HG02763 (cell line): ENCODE results near the gene PLET1.

Source experiments
- ATAC-seq: cut with Tn5 transposase; IDR thresholded peaks from one replicate; pipeline ENCODE4 v1.9.1; 2021; ENCODE audit warnings: mild to moderate bottlenecking, moderate library complexity; ENCODE audit not compliant: unreplicated experiment

Gene PLET1

GRCh38 chr11:112260490-112260889 lies at the start of gene PLET1:
TSS of gene PLET1 (minus strand) at chr11:112260860. CDS start at chr11:112260589, 271 bp downstream.
- no peak for ATAC-seq

DNA sequence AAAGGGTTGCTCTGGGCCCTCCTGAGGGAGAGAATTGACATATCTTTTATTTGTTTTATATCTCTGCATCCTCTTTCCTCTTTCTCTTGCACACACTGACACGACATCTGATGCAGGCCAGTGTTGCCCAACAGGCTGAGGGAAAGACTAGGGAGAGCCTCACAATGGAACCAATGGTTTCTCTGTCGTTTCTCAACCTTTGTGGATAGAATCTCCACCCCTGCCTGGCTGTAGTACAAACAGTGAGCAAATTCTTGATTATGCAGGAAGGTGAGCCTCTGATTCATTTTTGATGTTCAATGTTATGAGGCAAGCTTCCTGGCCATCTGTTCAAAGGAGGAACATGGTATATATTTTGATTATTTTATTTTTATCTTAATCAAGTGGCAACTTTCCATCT lies 49.8 kb upstream of the PLET1 start:
- no peak for ATAC-seq

GRCh38 chr11:112308651-112309050 lies 48.0 kb upstream of the PLET1 start:
- ATAC-seq = no peak

GRCh38 chr11:112307616-112308015 lies 47.0 kb upstream of the PLET1 start:
- ATAC-seq = no peak

DNA sequence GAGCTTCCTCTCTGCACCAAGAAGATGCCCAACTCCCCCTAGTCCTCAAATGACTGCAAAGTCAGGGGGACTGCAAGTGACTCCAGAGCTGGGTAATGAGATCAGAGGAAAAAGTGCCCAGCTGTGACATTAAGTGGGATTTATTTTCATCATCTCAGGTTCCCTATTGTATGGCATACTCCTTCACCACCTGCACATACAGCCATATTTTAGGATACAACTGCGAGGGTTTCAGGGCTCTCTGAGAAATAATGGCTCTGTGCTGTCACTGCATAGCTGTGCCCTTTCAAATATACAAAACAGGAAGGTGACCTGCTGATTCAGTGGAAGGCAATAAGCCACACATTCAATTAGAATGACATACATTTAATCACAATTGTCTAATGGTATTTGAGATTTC lies 45.6 kb upstream of the PLET1 start:
- no peak for ATAC-seq

- ATAC-seq = no peak
Measured at GRCh38 chr11:112304914-112305313, 44.3 kb upstream of the PLET1 start.

DNA sequence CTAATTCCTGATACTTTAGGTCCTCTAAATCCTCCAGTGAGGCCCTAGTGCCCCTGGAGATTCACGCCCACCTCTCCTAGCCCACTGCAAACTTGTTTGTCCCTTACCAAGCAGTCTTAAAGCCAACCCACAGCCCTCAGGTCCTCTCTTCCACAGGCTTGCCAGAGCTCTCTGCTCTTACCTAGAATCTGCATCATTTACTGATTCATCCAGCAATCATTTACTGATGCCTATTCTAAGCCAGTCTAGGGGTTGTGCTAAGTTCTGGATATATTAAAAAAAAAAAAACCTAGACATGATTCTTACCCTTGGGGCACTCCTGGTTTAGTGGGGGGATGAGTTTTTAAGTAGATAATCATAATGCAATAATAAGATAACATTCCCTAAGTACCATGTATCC lies 43.0 kb upstream of the PLET1 start:
- ATAC-seq = no peak

DNA sequence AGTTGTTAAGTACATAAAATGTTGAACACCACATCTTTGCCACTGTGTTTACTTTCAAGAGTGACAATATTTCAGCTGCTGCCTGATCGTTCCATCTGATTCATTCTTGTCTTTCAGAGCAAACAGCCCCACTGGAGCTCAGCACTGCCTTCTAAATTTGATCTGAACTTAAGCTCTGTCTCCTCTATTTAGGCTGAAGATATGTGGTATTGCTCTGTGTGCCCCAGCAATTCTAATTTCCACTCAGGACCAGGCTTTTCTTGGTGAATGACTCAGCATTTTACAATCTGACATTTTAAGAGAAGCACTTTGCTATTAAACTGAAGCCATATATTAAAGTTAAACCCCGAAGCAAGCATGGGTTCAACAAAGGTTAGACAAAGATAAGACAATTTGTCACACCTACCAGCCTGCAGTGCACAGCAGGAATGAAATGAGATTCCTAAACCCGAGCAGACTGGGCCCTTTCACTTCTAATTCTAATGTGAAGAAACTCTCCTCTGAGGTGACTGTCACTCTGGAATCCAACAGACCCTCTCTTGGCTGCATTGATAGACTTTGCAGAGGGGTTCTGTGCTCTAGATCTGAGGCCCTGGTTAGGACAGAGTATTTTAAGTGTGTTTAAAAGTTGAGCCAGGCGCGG lies 41.7 kb upstream of the PLET1 start:
- no peak for ATAC-seq

DNA sequence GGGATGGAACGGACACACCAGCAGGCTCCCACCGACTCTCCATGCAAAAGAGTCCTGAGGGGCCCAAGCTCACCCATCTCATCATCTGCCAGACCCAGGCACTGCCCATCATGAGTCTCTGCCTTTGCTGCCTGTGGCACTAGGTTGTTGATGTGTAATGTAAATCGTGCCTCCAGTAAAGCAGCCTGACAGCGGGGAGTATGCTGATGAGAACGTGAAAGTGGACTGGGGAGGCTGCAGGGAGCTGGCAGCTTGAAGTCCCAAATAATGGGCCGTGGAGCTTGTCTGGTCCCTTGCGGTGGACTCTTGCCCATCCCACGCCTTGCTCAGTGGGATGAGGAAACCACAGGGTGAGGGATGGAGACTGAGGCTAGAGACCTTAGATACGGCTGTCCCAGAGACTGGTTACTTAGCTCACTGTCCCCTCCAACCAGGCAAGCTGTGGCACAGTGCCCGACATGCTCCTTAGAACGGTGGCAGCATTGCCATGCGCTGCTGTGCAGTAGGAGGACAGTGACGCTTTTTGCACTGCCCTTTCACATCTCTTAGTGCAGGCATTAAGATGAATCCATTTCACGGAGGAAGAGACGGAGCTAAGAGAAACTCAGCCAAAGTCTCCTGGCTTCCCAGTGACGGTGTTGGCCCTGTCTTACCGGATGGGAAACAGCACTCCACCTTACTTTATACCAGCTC lies 39.6 kb upstream of the PLET1 start:
- ATAC-seq = no peak

DNA sequence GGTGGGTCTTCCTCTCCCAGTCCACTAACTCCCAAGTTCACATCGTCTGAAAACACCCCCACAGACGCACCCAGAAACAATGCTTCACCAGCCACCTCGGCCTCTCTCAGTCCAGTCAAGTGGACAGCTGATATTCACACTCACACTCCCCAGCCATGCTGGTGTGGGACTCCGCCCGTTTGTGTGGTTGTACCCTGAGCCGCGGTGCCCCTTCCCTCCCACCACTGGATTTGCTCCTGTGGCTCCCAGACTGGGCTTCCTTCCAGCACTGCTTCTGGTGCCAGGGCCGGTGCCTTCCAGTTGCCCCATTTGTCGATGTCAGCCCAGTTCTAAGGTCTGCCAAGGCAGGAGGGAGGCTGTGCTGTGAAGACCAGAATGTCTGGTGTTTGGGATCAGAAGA lies 37.9 kb upstream of the PLET1 start:
- ATAC-seq = no peak

DNA sequence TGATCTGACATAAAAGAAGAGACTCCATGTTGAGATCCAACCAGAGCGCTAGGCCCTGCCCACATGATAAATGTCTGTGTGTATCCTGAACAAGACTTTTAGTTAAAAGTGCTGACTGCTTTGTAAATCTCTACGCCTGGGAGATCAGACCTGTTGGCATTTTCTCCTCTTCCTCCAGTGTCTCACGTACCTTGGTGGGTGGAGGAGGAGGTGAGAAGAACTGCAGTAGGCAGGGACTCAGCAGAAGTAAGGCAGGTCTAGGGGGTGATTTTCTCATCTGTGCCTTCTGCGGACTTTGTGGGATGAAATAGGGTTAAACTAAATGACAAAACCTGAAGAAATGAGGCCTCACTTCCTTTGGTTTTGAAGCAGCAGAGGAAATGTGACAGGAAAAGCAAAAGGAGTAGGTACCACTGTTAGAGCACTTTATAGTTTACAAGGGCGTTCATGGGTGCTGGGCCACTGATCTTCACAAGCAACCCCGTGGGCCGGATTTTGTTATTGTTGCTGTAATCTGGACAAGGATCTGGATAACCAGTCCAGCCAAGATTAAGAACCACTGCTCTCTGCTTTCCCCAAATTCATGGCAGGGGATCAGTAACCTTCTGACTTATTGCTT lies 36.7 kb upstream of the PLET1 start:
- ATAC-seq = no peak

- ATAC-seq = no peak
Measured at GRCh38 chr11:112296044-112296443, 35.4 kb upstream of the PLET1 start.

DNA sequence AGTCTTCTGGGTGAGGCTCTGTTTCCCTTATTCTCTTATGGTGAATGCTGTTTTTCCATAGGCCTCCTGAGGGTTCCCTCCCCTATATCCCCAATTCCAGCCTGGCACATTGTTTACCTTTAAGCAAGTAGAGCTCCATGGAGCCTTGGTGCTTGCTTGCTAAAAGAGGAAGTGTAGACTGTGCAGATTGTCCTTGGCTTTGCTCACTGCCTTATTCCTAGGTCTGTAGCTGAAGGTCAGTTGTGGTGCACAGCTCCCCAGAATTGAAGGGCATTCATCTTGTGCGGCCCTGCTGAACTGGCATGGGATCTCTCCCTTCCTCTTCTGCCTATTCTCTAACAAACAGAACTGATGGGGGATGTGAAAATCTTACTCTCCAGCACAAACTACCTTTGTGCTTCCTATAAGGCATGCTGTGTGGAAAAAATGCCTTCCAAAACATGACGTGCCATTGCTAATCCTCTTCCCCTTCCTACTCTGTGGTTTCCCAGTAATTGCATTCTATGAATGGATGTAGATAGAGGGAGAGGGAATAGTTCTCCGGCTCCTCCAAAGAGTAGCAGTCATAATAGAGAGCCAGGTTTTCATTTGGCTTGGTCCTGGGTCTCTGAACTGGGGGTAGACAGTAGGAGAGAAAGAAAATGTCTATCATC lies 34.2 kb upstream of the PLET1 start:
- no peak for ATAC-seq

- ATAC-seq = no peak
Measured at GRCh38 chr11:112293614-112294013, 33.0 kb upstream of the PLET1 start.

- no peak for ATAC-seq
Measured at GRCh38 chr11:112292785-112293407, 32.2 kb upstream of the PLET1 start.

GRCh38 chr11:112292188-112292587 lies 31.5 kb upstream of the PLET1 start:
- no peak for ATAC-seq

DNA sequence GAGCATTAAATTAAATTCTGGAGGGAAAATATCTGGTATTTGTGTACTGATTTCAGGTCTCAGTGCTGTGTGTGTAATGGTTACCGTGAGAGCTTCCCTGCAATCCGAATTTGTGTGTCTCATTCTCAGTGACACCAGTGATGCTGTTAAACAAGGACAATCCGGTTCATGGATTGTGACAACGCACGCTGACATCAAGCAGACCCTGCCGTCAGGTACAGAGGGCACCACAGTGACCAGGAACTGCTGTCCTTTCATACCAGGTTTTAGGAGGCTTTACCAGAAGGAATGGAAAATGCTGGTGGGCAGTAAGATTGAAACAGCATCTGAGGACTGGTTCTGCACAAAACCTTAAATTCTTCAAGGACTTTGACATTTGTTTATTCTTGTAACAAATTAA lies 30.5 kb upstream of the PLET1 start:
- ATAC-seq = no peak

DNA sequence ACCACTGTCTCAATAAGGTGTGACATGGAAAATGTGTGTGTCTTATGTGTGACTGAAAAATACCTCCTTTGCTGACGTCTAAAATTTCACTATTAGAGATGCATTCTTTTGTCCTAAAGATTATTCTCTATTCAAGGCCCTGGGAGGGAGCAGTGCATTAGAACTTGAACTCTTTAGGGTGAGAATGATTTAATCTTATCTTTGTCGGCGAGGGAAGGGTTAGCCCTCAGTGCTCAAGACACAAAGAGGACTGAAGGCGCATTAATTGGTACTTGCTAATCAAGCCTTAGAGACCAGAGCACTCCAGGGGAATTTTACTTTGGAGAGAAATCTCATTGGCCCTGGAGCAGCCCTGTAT lies 29.8 kb upstream of the PLET1 start:
- ATAC-seq = no peak

DNA sequence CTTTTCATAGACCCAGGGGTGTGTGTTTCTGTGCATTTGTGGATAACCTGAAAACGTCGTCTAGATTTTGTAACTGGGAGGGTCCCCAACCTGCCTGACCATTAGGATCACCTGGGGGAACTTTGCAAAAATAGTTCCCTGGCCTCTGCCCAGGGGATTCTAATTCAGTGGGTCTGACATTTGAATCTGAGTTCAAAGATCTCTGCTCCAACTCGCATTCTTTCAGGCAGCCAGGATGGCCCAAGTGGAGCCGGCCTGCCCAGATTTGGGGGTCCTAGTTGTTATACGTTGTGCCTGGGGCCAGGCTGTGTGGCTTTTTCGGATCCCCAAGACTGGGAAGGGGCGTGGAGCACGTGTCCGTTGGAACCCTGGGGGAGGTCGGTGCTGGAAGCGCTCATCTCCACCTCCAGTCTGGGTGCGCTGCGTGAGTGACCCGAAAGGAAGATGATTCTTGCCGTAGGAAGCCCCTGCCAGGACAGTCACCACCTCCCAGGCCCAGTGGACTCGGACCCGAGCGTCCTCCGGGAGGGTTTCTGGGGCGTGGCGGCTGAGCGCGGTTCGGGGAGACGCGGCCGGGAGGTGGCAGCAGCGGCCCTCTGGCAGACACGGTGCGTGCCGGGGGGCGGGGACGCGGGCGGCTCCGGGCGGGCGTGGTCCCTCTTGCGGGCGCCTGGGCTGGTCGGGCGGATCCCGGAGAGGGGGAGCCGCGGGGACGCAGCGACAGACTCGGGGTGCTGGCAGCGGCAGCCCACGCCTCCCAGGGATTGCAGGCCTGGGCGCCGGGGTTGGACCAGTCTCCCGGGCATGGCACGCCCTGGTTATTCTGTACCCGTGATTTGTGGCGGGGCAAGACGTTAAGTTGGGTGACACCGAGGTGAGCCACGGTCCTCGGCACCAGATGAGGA lies 29.2 kb upstream of the PLET1 start:
- ATAC-seq = peak; percentile 93

- no peak for ATAC-seq
Measured at GRCh38 chr11:112288021-112288420, 27.4 kb upstream of the PLET1 start.
